Esophagus squamous epithelium (tissue), 5 donors: ENCODE results near the gene KIF26A. TPM values are rescaled to one million over a fixed set of nuclear protein-coding genes. Genes with fewer than 3 reads are reported as not detected.
A peak's percentile ranks its signal among the peaks of the same experiment; 100 is the strongest.

Experiments
- DNase-seq: peaks from one replicate; lab custom pipeline; 2025; lab: John Stamatoyannopoulos, UW
- H3K27ac ChIP-seq, 4 donors: fragments of 200-600 bp; sonication (generic); one replicate each; pipeline ENCODE4 v1.5.1; 2016 to 2019; ENCODE audit warnings: mild to moderate bottlenecking in 1 of 4
- H3K27me3 ChIP-seq, 4 donors: fragments of 200-600 bp; sonication (generic); 1 replicate in 3 of 4; 2 replicates in 1 of 4; pipeline versions ENCODE4 v1.5.1 to v1.6.0; 2017 to 2021; ENCODE audit warnings: antibody characterized with exemption in 1 of 4
- H3K36me3 ChIP-seq, 3 donors: fragments of 200-600 bp; sonication (generic); one replicate each; pipeline ENCODE4 v1.5.1; 2016 to 2019
- H3K4me1 ChIP-seq, 3 donors: fragments of 200-600 bp; sonication (generic); one replicate each; pipeline ENCODE4 v1.5.1; 2017 to 2019
- H3K4me3 ChIP-seq, 4 donors: fragments of 200-600 bp; sonication (generic); 1 replicate in 3 of 4; 2 replicates in 1 of 4; pipeline ENCODE4 v1.5.1; 2016 to 2019; ENCODE audit warnings: mild to moderate bottlenecking in 2 of 4, moderate library complexity in 1 of 4
- H3K9me3 ChIP-seq, 3 donors: fragments of 200-600 bp; sonication (generic); one replicate each; pipeline ENCODE4 v1.5.1; 2016 to 2019
- POLR2A ChIP-seq, 4 donors: fragments of 450-650 bp; IDR thresholded peaks; one replicate each; pipeline ENCODE4 v1.6.1; 2017; ENCODE audit warnings: antibody characterized with exemption in 4 of 4, mild to moderate bottlenecking in 4 of 4, moderate library complexity in 3 of 4
- WGBS, 2 donors: methylation state at CpG; one replicate each; pipeline ENCODE4 v1.1.5; 2018; 5-methylcytosine and 5-hydroxymethylcytosine counted together
- intact Hi-C: fragments of 100-400 bp; cut with DNase I; formaldehyde crosslinking; loops from one replicate; pipeline ENCODE4 v1.15.0; 2022
- total RNA-seq, 4 donors: library from RNA; depleted of rRNA; stranded (reverse); fragments of >200 nt; gene quantifications; one replicate each; pipeline ENCODE4 v1.1.0, GENCODE V29; 2016
- TF ChIP-seq, protein P1 (sequence below), 6 experiments: fragments of 450-650 bp in 4 of 6; fragments of 200-600 bp in 2 of 6; sonication (generic) in 2 of 6; IDR thresholded peaks; one replicate each; pipeline ENCODE4 v1.5.1; 2016 to 2019; ENCODE audit warnings: antibody characterized with exemption in 6 of 6, mild to moderate bottlenecking in 4 of 6, moderate library complexity in 4 of 6
- donor health status: DM: yes; HTN: yes; CAD: no.

KIF26A gene
- total RNA-seq, 4 donors from 2014 or later: 0.80 to 2.7 (median 0.96) TPM

DNA sequence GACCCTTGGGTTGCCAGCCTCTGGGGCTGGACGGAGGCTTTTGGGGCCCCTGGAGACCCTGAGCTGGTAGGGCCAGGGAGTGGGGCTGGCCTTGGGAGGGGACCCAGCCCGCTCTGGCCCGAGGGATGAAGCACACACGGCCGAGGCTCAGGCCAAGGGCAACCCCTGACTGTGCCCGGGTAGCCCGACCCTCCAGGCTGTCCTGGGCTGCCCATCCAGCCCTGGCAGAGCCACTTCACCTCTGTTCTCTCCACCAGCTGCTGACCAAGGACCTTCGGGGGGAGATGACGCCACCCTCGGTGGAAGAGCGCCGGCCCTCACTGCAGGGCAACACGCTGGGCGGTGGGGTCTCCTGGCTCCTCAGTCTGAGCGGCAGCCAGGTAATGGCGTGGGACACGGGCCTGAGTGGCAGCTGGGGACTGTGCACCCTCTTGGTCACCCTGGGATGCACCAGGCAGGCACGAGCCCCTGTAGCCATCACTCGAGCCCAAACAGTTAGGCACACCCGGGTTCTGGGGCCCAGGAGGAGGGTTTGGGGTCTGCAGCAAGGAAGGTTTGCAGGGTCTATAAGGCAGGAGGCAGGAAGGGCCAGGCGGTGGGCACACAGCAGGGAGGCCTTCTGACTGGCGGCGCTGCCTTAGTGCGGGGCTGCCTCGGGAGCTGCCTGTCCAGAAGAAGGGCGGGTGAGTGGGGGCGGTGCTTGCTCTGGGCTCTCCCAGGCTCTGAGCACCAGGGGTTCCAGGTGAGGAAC is 33.1 kb upstream of the KIF26A start:
- H3K27me3 ChIP-seq: peaks cover 0 to 4% (median 0%) of the 10 kb centered on the region in 4 donors
- DNase-seq: no peak
- no peaks in the 10 kb centered on the region for H3K36me3 ChIP-seq
- peaks cover 33 to 99% (median 49%) of the 10 kb centered on the region in 3 donors for H3K4me1 ChIP-seq
- 27 to 97% methylated on average over 3 to 6 of the region's 27 CpGs for WGBS, 2 donors
- no peaks in the 10 kb centered on the region for H3K9me3 ChIP-seq
- H3K4me3 ChIP-seq: peak overlapping the region in 2 of 4 donors; percentile 1 to 3
- TF ChIP-seq POLR2A (IDR thresholded peaks at IDR 0.05): no peak
- TF ChIP-seq, protein P1, sequence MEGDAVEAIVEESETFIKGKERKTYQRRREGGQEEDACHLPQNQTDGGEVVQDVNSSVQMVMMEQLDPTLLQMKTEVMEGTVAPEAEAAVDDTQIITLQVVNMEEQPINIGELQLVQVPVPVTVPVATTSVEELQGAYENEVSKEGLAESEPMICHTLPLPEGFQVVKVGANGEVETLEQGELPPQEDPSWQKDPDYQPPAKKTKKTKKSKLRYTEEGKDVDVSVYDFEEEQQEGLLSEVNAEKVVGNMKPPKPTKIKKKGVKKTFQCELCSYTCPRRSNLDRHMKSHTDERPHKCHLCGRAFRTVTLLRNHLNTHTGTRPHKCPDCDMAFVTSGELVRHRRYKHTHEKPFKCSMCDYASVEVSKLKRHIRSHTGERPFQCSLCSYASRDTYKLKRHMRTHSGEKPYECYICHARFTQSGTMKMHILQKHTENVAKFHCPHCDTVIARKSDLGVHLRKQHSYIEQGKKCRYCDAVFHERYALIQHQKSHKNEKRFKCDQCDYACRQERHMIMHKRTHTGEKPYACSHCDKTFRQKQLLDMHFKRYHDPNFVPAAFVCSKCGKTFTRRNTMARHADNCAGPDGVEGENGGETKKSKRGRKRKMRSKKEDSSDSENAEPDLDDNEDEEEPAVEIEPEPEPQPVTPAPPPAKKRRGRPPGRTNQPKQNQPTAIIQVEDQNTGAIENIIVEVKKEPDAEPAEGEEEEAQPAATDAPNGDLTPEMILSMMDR (IDR thresholded peaks at IDR 0.05): no peak
- intact Hi-C loops: no loop called here
- peak overlapping the region; percentile 72 to 93 (median 85) for H3K27ac ChIP-seq

DNA sequence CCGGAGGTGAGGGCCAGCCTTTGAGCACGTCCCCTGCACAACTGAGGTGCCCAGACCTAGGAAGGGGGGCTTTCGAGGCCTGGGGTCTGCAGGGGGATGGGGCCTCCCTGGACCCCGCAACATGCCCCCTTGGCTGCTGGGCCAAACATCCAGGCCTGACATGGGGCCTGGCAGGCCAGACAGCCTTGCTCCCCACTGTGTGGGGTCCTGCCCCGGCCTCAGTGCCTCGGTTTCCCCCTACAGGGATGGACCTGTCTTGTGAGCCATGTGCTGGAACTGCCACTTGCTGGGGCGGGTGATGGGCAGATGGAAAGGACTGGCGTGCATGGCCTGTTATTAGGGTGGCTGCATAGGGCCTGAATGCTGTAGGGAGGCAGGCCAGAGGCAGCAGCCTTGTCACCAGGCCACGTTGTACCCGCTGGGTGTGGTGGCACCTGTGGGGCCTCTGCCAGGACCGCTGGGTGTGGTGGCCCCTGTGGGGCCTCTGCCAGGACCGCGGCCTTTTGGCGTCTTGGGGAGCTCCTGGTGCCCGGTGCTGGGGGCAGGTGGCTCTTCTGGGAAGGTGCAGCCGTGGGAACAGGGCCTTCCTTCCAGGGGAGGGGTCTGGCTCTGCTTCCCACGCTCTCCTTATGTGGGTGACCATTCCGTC is 32.4 kb upstream of the KIF26A start:
- H3K27me3 ChIP-seq: peaks cover 0 to 10% (median 0%) of the 10 kb centered on the region in 4 donors
- no peaks in the 10 kb centered on the region for H3K36me3 ChIP-seq
- no peak for DNase-seq
- WGBS, 2 donors: 53 to 60% methylated on average over 1 to 4 of the region's 18 CpGs
- peak overlapping the region; percentile 72 to 93 (median 85) for H3K27ac ChIP-seq
- peaks cover 40 to 99% (median 44%) of the 10 kb centered on the region in 3 donors for H3K4me1 ChIP-seq
- TF ChIP-seq POLR2A (IDR thresholded peaks at IDR 0.05): no peak
- TF ChIP-seq, protein P1 (IDR thresholded peaks at IDR 0.05): no peak
- intact Hi-C loops: no loop called here
- peak overlapping the region in 1 of 4 donors; percentile 31 for H3K4me3 ChIP-seq
- no peaks in the 10 kb centered on the region for H3K9me3 ChIP-seq

DNA sequence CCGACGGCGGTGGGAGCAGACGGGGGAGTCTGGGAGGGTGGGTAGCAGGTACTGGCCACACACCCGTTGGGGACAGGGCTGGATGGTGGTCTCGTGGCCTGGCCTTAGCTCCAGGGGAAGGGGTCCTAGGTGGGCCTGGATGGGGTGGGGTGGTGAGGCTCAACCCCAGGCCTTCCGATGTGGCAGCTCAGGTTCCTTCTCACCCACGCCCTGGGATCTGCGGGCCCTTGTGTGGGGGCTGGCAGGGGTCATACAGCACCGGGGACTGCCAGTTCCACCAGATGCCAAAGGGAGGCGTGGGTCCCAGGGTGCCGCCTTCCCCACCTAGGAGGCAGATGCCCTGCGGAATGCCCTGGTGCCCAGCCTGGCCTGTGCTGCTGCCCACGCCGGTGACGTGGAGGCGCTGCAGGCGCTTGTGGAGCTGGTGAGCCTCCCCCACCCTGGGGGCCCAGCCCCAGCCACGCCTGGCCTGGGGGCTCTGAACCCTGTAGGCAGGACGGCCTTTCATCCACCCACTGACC is 31.9 kb upstream of the KIF26A start:
- Histone ChIP-seq H3K4me3 (peak overlapping the region in 1 of 4 donors; percentile 31), H3K27ac (peak overlapping the region; percentile 72 to 93 (median 85)), H3K36me3 (no peaks in the 10 kb centered on the region), H3K27me3 (peaks cover 0 to 10% (median 0%) of the 10 kb centered on the region in 4 donors), H3K4me1 (peaks cover 39 to 99% (median 43%) of the 10 kb centered on the region in 3 donors), H3K9me3 (no peaks in the 10 kb centered on the region)
- no peak for TF ChIP-seq POLR2A (IDR thresholded peaks at IDR 0.05)
- TF ChIP-seq, protein P1 (IDR thresholded peaks at IDR 0.05): no peak
- DNase-seq: no peak
- WGBS, 2 donors: no CpG with 5 or more reads among the region's 20 CpGs
- intact Hi-C loops: no loop called here

DNA sequence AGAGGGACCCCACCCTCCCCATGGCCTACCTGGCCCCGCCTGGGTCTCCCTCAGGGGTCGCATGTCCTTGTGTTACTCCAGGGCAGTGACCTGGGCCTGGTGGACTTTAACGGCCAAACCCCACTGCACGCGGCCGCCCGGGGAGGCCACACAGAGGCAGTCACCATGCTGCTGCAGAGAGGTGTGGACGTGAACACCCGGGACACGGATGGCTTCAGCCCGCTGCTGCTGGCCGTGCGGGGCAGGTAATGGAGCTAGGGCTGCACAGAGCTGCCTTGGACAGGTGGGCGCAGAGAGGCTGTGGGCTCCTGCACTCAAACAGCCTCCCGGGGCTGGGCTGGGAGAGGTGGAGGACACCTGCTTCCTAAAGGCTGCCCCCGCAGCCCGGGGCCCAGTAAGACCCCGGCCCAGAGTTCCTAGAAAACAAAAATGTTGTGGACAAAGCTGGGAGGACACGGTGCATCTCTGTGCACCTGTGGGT is 31.2 kb upstream of the KIF26A start:
- peaks cover 42 to 99% (median 45%) of the 10 kb centered on the region in 3 donors for H3K4me1 ChIP-seq
- intact Hi-C loops: no loop called here
- peaks cover 0 to 10% (median 0%) of the 10 kb centered on the region in 4 donors for H3K27me3 ChIP-seq
- 81 to 88% methylated on average over 1 to 4 of the region's 19 CpGs for WGBS, 2 donors
- H3K36me3 ChIP-seq: no peaks in the 10 kb centered on the region
- TF ChIP-seq POLR2A (IDR thresholded peaks at IDR 0.05): no peak
- TF ChIP-seq, protein P1 (IDR thresholded peaks at IDR 0.05): no peak
- DNase-seq: no peak
- no peaks in the 10 kb centered on the region for H3K9me3 ChIP-seq
- peak overlapping the region; percentile 72 to 93 (median 85) for H3K27ac ChIP-seq
- H3K4me3 ChIP-seq: peak overlapping the region in 1 of 4 donors; percentile 31
